ENCODE data around the gene ANKRD33B.
"Not testable (repeated sequence)": the region's sequence is repeated elsewhere in the genome, so short reads cannot be mapped to it uniquely, and the experiment has no call there.

Gene ANKRD33B

GRCh38 chr5:10536931-10537579 is 26.8 kb upstream of the ANKRD33B start:
- DNase-seq = peak in 2 of 56 donors; percentile 18 to 27

GRCh38 chr5:10537624-10538023 is 26.2 kb upstream of the ANKRD33B start:
- no peak for DNase-seq

GRCh38 chr5:10538103-10538788 is 25.6 kb upstream of the ANKRD33B start:
- DNase-seq = peak in 9 of 56 donors; percentile 22 to 67 (median 55)

GRCh38 chr5:10538789-10539686 is 24.8 kb upstream of the ANKRD33B start:
- DNase-seq = peak in 15 of 56 donors; percentile 21 to 74 (median 48)

- no peak for DNase-seq
Measured at GRCh38 chr5:10539687-10539998, 24.2 kb upstream of the ANKRD33B start.

GRCh38 chr5:10540036-10540544 is 23.8 kb upstream of the ANKRD33B start:
- DNase-seq = no peak

GRCh38 chr5:10540951-10541646 is 22.8 kb upstream of the ANKRD33B start:
- no peak for DNase-seq

- no peak for DNase-seq
Measured at GRCh38 chr5:10542055-10542550, 21.8 kb upstream of the ANKRD33B start.

- no peak for DNase-seq
Measured at GRCh38 chr5:10543585-10544040, 20.3 kb upstream of the ANKRD33B start.

GRCh38 chr5:10545084-10545483 is 18.8 kb upstream of the ANKRD33B start:
- no peak for DNase-seq

- DNase-seq = no peak
Measured at GRCh38 chr5:10546186-10546585, 17.7 kb upstream of the ANKRD33B start.

- DNase-seq = no peak
Measured at GRCh38 chr5:10548418-10549122, 15.3 kb upstream of the ANKRD33B start.

- DNase-seq = not testable (repeated sequence)
Measured at GRCh38 chr5:10549123-10549514, 14.8 kb upstream of the ANKRD33B start.

GRCh38 chr5:10550222-10550995 is 13.5 kb upstream of the ANKRD33B start:
- no peak for DNase-seq

GRCh38 chr5:10551782-10552138 is 12.1 kb upstream of the ANKRD33B start:
- no peak for DNase-seq

- no peak for DNase-seq
Measured at GRCh38 chr5:10552183-10553143, 11.4 kb upstream of the ANKRD33B start.

GRCh38 chr5:10553476-10553875 is 10.4 kb upstream of the ANKRD33B start:
- no peak for DNase-seq

GRCh38 chr5:10555277-10555684 is 8.6 kb upstream of the ANKRD33B start:
- peak in 1 of 56 donors; percentile 16 for DNase-seq
